ENCODE data around the gene VRK1. TPM values are rescaled to one million over a fixed set of nuclear protein-coding genes. Genes with fewer than 3 reads are reported as not detected.

The VRK1 gene, protein sequence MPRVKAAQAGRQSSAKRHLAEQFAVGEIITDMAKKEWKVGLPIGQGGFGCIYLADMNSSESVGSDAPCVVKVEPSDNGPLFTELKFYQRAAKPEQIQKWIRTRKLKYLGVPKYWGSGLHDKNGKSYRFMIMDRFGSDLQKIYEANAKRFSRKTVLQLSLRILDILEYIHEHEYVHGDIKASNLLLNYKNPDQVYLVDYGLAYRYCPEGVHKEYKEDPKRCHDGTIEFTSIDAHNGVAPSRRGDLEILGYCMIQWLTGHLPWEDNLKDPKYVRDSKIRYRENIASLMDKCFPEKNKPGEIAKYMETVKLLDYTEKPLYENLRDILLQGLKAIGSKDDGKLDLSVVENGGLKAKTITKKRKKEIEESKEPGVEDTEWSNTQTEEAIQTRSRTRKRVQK
- 71.5 and 91.2 TPM in 2 replicates for total RNA-seq

DNA sequence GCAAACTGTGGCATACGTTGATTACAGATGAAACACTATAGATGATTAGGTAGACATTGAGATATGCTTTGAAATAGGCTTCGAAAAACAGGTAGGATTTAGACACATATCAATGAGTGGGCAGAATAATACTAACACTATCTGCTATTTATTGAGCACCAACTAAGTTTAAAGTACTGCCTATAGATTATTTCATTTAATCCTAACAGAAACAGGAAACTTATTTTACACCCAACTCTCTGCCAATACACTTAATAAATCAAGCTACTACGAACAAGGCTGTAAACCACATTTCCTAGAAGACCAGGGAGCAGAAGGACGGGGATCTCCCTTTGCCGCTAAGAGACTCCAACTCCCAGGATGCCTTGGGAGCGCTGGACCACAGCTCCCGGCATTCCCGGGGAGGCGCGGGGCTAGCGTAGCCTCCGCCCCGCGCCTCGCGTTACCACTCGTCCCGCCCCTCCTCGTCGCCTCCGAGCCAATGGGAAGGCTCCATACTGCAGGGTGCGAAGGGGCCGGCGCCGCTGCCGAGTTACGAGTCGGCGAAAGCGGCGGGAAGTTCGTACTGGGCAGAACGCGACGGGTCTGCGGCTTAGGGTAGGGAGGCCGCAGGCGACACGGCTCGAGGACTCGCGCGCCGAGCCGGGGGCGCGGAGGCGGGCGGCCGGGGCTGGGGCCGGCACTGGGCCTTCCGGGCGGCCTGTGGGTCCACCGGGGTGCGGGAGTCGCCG is at the start of gene VRK1:
VRK1 (plus strand) TSS at position 532 of the 731 bp plus-strand sequence. CDS start 36,090 bp downstream, outside the sequence.

Data from epithelial cell of umbilical artery (primary cell).